ENCODE results near the gene CFAP221.

Gene CFAP221

GRCh38 chr2:119544075-119544938 lies at the start of gene CFAP221:
Gene CFAP221 (plus strand): TSS chr2:119544449. CDS start chr2:119546132, 1,683 bp downstream.
- peak; percentile 76 for DNase-seq (ENCODE audit: low spot score)

- no peak for DNase-seq (ENCODE audit: low spot score)
Measured at GRCh38 chr2:119495948-119496347, 48.3 kb upstream of the CFAP221 start.

- DNase-seq (ENCODE audit: low spot score), result no peak
Measured at GRCh38 chr2:119496682-119497081, 47.6 kb upstream of the CFAP221 start.

- no peak for DNase-seq (ENCODE audit: low spot score)
Measured at GRCh38 chr2:119508756-119509155, 35.5 kb upstream of the CFAP221 start.

GRCh38 chr2:119511989-119512388 lies 32.3 kb upstream of the CFAP221 start:
- DNase-seq (ENCODE audit: low spot score), result no peak

GRCh38 chr2:119512946-119513345 lies 31.3 kb upstream of the CFAP221 start:
- no peak for DNase-seq (ENCODE audit: low spot score)

GRCh38 chr2:119513832-119514231 lies 30.4 kb upstream of the CFAP221 start:
- no peak for DNase-seq (ENCODE audit: low spot score)

GRCh38 chr2:119516121-119516520 lies 28.1 kb upstream of the CFAP221 start:
- DNase-seq (ENCODE audit: low spot score), result no peak

- peak; percentile 67 for DNase-seq (ENCODE audit: low spot score)
Measured at GRCh38 chr2:119517433-119517832, 26.8 kb upstream of the CFAP221 start.

GRCh38 chr2:119518401-119519056 lies 25.7 kb upstream of the CFAP221 start:
- DNase-seq (ENCODE audit: low spot score), result no peak

- DNase-seq (ENCODE audit: low spot score), result no peak
Measured at GRCh38 chr2:119519057-119519408, 25.2 kb upstream of the CFAP221 start.

GRCh38 chr2:119520696-119521432 lies 23.4 kb upstream of the CFAP221 start:
- DNase-seq (ENCODE audit: low spot score), result no peak

GRCh38 chr2:119521433-119522050 lies 22.7 kb upstream of the CFAP221 start:
- no peak for DNase-seq (ENCODE audit: low spot score)

- no peak for DNase-seq (ENCODE audit: low spot score)
Measured at GRCh38 chr2:119522671-119523070, 21.6 kb upstream of the CFAP221 start.

- no peak for DNase-seq (ENCODE audit: low spot score)
Measured at GRCh38 chr2:119523383-119523951, 20.8 kb upstream of the CFAP221 start.

- DNase-seq (ENCODE audit: low spot score), result no peak
Measured at GRCh38 chr2:119523952-119524694, 20.1 kb upstream of the CFAP221 start, which contains the start of gene SCTR. Gene SCTR (minus strand): TSS chr2:119524483. CDS start chr2:119524226, 257 bp downstream.

GRCh38 chr2:119525614-119526013 lies 18.6 kb upstream of the CFAP221 start:
- DNase-seq (ENCODE audit: low spot score), result no peak

- DNase-seq (ENCODE audit: low spot score), result no peak
Measured at GRCh38 chr2:119527999-119528398, 16.2 kb upstream of the CFAP221 start.

- no peak for DNase-seq (ENCODE audit: low spot score)
Measured at GRCh38 chr2:119531292-119531691, 13.0 kb upstream of the CFAP221 start.

GRCh38 chr2:119533560-119533959 lies 10.7 kb upstream of the CFAP221 start:
- no peak for DNase-seq (ENCODE audit: low spot score)

GRCh38 chr2:119536211-119536610 lies 8.0 kb upstream of the CFAP221 start:
- no peak for DNase-seq (ENCODE audit: low spot score)
